Stimulated activated memory B cell treated with anti-CD40 and anti-IgM and Interleukin-4, amounts not matched to agents 10 μg/mL and 1 μg/mL and 100 μg/mL, for 72 hours (primary cell): Measurements from ENCODE around the gene KHNYN.
A peak's percentile ranks its signal among the peaks of the same experiment; 100 is the strongest.

Experiments used
- ATAC-seq: fragments of 150-1000 bp; cut with Tn5 transposase; 2 replicates; pipeline ENCODE4 v1.10.0; 2021
- H3K27ac Mint-ChIP-seq: one replicate; pipeline ENCODE4 v1.8.0; 2022; ENCODE audit warnings: mild to moderate bottlenecking, mixed read lengths
- H3K27me3 Mint-ChIP-seq: one replicate; pipeline ENCODE4 v1.8.0; 2022; ENCODE audit warnings: mixed read lengths
- H3K36me3 Mint-ChIP-seq: one replicate; pipeline ENCODE4 v1.8.0; 2022; ENCODE audit warnings: mixed read lengths
- H3K4me1 Mint-ChIP-seq: one replicate; pipeline ENCODE4 v1.8.0; 2022; ENCODE audit warnings: mixed read lengths
- H3K4me3 Mint-ChIP-seq: one replicate; pipeline ENCODE4 v1.8.0; 2022; ENCODE audit warnings: mild to moderate bottlenecking, moderate library complexity, mixed read lengths
- H3K9me3 Mint-ChIP-seq: one replicate; pipeline ENCODE4 v1.8.0; 2022; ENCODE audit warnings: mixed read lengths

Gene KHNYN

GRCh38 chr14:24397639-24398292, 32.0 kb upstream of the KHNYN start:
- Mint-ChIP-seq H3K27me3 (peaks cover 30% of the 10 kb centered on the region), H3K27ac (no peak overlapping the region), H3K36me3 (no peaks in the 10 kb centered on the region), H3K4me1 (peaks cover 7% of the 10 kb centered on the region), H3K4me3 (peak overlapping the region; percentile 28), H3K9me3 (no peaks in the 10 kb centered on the region)
- no peak for ATAC-seq

GRCh38 chr14:24398293-24398652, 31.5 kb upstream of the KHNYN start:
- Mint-ChIP-seq H3K27ac (no peak overlapping the region), H3K36me3 (no peaks in the 10 kb centered on the region), H3K4me1 (peaks cover 7% of the 10 kb centered on the region), H3K4me3 (no peak overlapping the region), H3K9me3 (no peaks in the 10 kb centered on the region), H3K27me3 (peaks cover 33% of the 10 kb centered on the region)
- ATAC-seq, result no peak

- H3K4me3 Mint-ChIP-seq, result peak within 1 kb of the TSS; percentile 61
- H3K4me1 Mint-ChIP-seq, result peaks cover 7% of the 10 kb centered on the region
- H3K27me3 Mint-ChIP-seq, result peaks cover 39% of the 10 kb centered on the region
- no peak within 1 kb of the TSS for H3K27ac Mint-ChIP-seq
- no peaks in the 10 kb centered on the region for H3K9me3 Mint-ChIP-seq
- no peaks in the 10 kb centered on the region for H3K36me3 Mint-ChIP-seq
- ATAC-seq, result peak; percentile 72
Observed at GRCh38 chr14:24398653-24399446, 30.9 kb upstream of the KHNYN start, which contains the start of gene NYNRIN. Gene NYNRIN (plus strand): TSS chr14:24399003. CDS start chr14:24399247, 244 bp downstream.

- H3K9me3 Mint-ChIP-seq, result no peaks in the 10 kb centered on the region
- no peaks in the 10 kb centered on the region for H3K36me3 Mint-ChIP-seq
- H3K4me3 Mint-ChIP-seq, result peak overlapping the region; percentile 61
- no peak overlapping the region for H3K27ac Mint-ChIP-seq
- peak; percentile 18 for ATAC-seq
- peaks cover 45% of the 10 kb centered on the region for H3K27me3 Mint-ChIP-seq
- H3K4me1 Mint-ChIP-seq, result peaks cover 7% of the 10 kb centered on the region
Observed at GRCh38 chr14:24399447-24399822, 30.3 kb upstream of the KHNYN start.

GRCh38 chr14:24399999-24400718, 29.6 kb upstream of the KHNYN start:
- Mint-ChIP-seq H3K27ac (no peak overlapping the region), H3K9me3 (no peaks in the 10 kb centered on the region), H3K4me1 (peaks cover 7% of the 10 kb centered on the region), H3K36me3 (no peaks in the 10 kb centered on the region), H3K27me3 (peaks cover 46% of the 10 kb centered on the region), H3K4me3 (no peak overlapping the region)
- ATAC-seq, result no peak

- Mint-ChIP-seq H3K27ac (no peak overlapping the region), H3K4me3 (no peak overlapping the region), H3K4me1 (peaks cover 7% of the 10 kb centered on the region), H3K9me3 (no peaks in the 10 kb centered on the region), H3K27me3 (peaks cover 58% of the 10 kb centered on the region), H3K36me3 (no peaks in the 10 kb centered on the region)
- no peak for ATAC-seq
Observed at GRCh38 chr14:24401810-24402702, 27.7 kb upstream of the KHNYN start.

- Mint-ChIP-seq H3K27me3 (peaks cover 68% of the 10 kb centered on the region), H3K4me1 (peaks cover 7% of the 10 kb centered on the region), H3K9me3 (no peaks in the 10 kb centered on the region), H3K36me3 (no peaks in the 10 kb centered on the region), H3K4me3 (no peak overlapping the region), H3K27ac (no peak overlapping the region)
- ATAC-seq, result no peak
Observed at GRCh38 chr14:24403294-24403998, 26.3 kb upstream of the KHNYN start.

- Mint-ChIP-seq H3K4me3 (no peak overlapping the region), H3K4me1 (peaks cover under 1% of the 10 kb centered on the region), H3K36me3 (no peaks in the 10 kb centered on the region), H3K27me3 (peaks cover 70% of the 10 kb centered on the region), H3K9me3 (no peaks in the 10 kb centered on the region), H3K27ac (no peak overlapping the region)
- no peak for ATAC-seq
Observed at GRCh38 chr14:24404814-24405213, 24.9 kb upstream of the KHNYN start.

- H3K4me3 Mint-ChIP-seq, result no peak overlapping the region
Observed at GRCh38 chr14:24406416-24406815, 23.3 kb upstream of the KHNYN start.

GRCh38 chr14:24407608-24408325, 22.0 kb upstream of the KHNYN start:
- ATAC-seq, result no peak
- no peak overlapping the region for H3K4me3 Mint-ChIP-seq
- no peak overlapping the region for H3K27ac Mint-ChIP-seq
- peaks cover 48% of the 10 kb centered on the region for H3K27me3 Mint-ChIP-seq
- H3K36me3 Mint-ChIP-seq, result no peaks in the 10 kb centered on the region
- no peaks in the 10 kb centered on the region for H3K4me1 Mint-ChIP-seq
- no peaks in the 10 kb centered on the region for H3K9me3 Mint-ChIP-seq

More at GRCh38 chr14:24406416-24406815, 23.3 kb upstream of the KHNYN start:
- no peak for ATAC-seq
- H3K27me3 Mint-ChIP-seq, result peaks cover 56% of the 10 kb centered on the region
- no peaks in the 10 kb centered on the region for H3K9me3 Mint-ChIP-seq
- H3K4me1 Mint-ChIP-seq, result no peaks in the 10 kb centered on the region
- no peaks in the 10 kb centered on the region for H3K36me3 Mint-ChIP-seq
- no peak overlapping the region for H3K27ac Mint-ChIP-seq

- Mint-ChIP-seq H3K4me1 (no peaks in the 10 kb centered on the region), H3K4me3 (no peak overlapping the region), H3K9me3 (no peaks in the 10 kb centered on the region), H3K36me3 (no peaks in the 10 kb centered on the region), H3K27me3 (peaks cover 40% of the 10 kb centered on the region), H3K27ac (no peak overlapping the region)
- no peak for ATAC-seq
Observed at GRCh38 chr14:24408764-24409163, 21.0 kb upstream of the KHNYN start.

GRCh38 chr14:24409192-24409591, 20.6 kb upstream of the KHNYN start:
- Mint-ChIP-seq H3K27ac (no peak overlapping the region), H3K27me3 (peaks cover 40% of the 10 kb centered on the region), H3K4me3 (no peak overlapping the region), H3K4me1 (no peaks in the 10 kb centered on the region), H3K9me3 (no peaks in the 10 kb centered on the region), H3K36me3 (no peaks in the 10 kb centered on the region)
- no peak for ATAC-seq

GRCh38 chr14:24409956-24410355, 19.8 kb upstream of the KHNYN start:
- Mint-ChIP-seq H3K27me3 (peaks cover 44% of the 10 kb centered on the region), H3K4me1 (no peaks in the 10 kb centered on the region), H3K36me3 (no peaks in the 10 kb centered on the region), H3K4me3 (no peak overlapping the region), H3K9me3 (no peaks in the 10 kb centered on the region), H3K27ac (no peak overlapping the region)
- ATAC-seq, result no peak
